HG02623 (cell line): ENCODE results near the gene ZMPSTE24.

ENCODE experiments used
- ATAC-seq: cut with Tn5 transposase; IDR thresholded peaks from one replicate; pipeline ENCODE4 v1.9.1; 2021; ENCODE audit warnings: moderate library complexity; ENCODE audit not compliant: unreplicated experiment

ZMPSTE24 gene

DNA sequence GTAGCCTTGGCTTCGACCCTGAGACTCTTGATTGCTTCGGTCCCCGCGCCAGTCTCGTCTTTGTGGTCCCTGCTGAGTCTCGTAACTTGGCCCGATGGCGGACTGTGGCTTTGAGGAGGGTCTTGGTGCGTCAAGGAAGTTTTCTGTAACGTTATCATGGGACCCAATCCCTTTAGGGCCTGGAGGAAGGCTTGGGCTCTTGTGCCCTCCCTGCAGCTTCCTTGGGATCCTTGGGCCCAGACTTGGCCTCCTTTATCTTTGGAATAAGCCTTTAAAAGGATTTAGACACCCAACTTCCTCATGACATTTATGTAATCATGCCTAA is 371 bp downstream of the ZMPSTE24 start:
- ATAC-seq: no peak

DNA sequence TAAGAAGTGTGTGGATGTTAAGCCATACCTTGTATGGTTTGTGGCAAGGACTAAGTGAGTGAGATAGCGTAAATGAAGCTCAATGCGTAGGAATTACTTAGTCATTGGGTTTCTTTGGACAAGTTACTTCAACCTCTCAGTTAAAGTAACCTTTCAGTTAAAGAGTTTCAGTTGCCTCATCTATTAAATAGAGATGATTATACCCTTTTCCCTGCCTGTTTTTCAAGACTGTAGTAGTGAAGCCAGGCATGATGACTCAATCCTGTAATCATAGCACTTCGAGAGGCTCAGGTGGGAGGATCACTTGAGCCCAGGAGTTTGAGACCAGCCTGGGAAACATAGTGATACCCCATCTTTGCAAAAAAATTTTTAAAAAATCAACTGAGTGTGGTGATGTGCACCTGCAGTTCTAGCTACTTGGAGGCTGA is 6.3 kb downstream of the ZMPSTE24 start:
- ATAC-seq: no peak

- no peak for ATAC-seq
Measured at GRCh38 chr1:40265298-40265697, 7.3 kb downstream of the ZMPSTE24 start.

DNA sequence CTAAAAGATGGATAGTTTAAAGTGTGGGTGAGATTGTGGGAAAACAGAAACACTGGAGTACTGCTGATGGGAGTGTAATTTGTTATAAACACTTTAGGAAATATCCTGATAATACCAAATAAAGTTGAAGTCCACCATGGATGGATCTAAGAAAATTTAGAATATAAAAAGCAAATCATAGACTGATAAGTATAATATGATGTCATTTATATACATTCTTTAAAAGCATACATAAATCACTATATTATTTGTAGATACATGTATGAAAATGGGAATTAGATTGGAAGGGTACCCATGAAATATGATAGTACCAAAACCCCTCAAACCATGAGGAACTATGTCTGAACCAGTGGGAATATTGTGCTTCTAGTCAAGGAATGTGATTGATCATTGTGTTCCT is 7.9 kb downstream of the ZMPSTE24 start:
- ATAC-seq: no peak

DNA sequence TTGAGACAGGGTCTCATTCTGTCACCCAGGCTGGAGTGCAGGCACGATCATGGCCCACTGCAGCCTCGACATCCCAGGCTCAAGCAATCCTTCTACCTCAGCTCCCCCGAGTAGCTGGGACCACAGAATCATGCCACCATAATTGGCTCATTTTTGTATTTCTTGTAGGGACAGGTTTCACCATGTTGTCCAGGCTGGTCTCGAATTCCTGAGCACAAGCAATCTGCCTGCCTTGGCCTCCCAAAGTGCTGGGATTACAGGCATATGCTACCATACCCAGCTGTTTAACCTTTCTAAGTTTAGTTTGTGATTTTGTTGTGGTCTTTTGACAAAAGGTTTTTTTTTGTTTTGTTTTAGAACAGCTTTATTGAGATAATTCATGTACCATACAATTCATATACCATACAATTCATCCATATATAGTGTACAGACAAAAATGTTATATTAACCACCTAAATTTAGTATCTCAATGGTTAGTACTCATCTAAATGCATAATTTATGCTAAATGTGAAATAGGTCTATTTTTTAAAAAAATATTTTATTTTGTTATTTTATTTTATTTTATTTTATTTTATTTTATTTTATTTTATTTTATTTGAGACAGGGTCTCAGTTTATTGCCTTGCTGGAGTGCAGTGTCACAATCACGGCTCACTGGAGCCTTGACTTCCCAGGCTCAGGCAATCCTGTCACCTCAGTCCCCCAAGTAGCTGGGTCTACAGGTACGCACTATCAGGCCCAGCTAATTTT is 8.9 kb downstream of the ZMPSTE24 start:
- ATAC-seq: no peak

DNA sequence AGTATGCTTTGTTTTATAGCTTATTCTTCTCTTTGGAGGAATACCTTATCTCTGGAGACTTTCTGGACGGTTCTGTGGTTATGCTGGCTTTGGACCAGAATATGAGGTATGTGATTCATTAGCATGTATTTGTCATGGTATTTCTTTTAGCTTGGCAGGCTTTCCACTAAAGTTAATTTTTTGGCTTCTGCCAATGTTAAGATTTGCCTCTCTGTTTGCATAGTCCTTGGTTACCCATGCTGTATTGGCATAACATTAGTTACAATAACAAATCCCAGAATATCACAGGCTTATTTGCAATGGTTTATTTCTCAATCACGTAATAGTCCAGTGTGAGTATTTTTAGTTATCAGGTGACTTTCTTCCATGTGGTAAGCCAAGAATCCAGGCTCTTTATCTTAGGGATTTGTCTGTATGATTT is 9.7 kb downstream of the ZMPSTE24 start:
- no peak for ATAC-seq

DNA sequence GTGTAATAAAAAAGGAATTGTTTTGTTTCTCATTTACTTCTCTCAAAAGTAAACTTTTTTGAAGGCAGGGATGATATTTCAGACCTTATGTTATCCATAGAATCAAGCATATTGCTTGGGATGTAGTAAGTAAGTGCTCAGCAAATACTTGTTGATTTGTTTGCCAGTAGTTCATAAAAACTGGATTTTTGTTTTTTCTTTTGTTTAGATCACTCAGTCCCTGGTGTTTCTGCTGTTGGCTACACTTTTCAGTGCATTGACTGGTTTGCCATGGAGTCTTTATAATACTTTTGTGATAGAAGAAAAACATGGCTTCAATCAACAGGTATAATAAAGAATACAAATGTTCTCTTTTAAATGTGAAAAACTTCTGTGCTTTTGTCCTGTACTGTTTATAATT is 10.2 kb downstream of the ZMPSTE24 start:
- ATAC-seq: no peak

GRCh38 chr1:40270152-40270834 is 12.3 kb downstream of the ZMPSTE24 start:
- no peak for ATAC-seq

GRCh38 chr1:40272653-40273213 is 14.7 kb downstream of the ZMPSTE24 start:
- no peak for ATAC-seq

GRCh38 chr1:40273547-40274166 is 15.6 kb downstream of the ZMPSTE24 start:
- no peak for ATAC-seq

DNA sequence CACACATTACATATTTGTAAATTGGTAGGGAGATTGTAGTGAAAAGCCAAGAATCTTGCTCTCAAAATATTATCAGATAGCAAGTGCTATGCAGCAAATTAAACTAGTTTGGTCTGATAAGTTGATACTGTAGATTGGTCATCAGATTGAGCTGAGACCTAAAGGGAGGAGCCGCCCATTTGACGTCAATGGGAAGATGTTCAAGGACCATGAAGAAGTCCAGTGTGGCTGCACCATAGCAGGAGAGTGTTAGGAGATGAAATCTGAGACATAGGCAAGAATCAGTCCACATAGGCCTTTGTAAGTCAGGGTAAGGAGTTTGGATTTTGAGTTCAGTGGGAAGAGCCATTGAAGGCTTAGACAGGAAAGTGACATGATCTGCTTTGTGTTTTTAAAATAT is 16.3 kb downstream of the ZMPSTE24 start:
- no peak for ATAC-seq

DNA sequence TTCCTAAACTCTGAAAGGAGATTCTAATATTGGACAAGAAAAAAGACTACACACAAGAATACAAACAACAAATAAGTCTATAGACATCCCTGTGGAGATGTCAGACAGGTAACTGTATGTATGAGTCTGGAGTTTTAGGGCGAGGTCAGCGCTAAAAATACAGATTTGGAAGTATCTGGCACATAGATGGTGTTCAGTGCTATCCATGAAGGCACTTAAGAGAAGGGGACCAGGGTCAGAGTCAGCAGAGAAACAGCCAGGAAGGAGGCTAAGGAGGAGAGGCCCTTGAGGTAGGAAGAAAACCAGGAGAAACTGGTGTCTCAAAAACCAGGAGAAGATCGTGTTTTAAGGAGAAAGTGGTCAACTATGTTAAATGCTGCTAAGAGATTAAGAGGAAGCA is 18.1 kb downstream of the ZMPSTE24 start:
- no peak for ATAC-seq

- no peak for ATAC-seq
Measured at GRCh38 chr1:40281853-40282252, 23.8 kb downstream of the ZMPSTE24 start.

DNA sequence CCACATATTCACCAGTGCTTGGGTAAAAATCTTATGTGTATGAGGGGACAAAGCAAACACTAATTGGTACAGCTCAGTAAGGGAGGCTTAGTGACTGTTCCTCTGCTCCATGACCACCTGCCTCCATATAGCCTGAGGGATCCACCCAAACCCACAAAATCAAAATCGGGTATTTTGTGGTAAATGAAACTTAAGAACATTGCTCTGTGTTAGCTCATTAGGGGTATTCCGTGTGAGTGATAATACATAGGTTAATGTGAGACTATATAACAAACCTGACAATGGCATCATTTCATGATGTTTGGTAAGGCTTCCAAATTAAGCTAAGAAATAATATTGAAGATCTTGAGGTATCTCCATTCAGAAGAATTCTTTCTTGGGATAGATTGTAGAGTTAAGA is 33.3 kb downstream of the ZMPSTE24 start:
- ATAC-seq: no peak

- no peak for ATAC-seq
Measured at GRCh38 chr1:40299366-40300248, 41.6 kb downstream of the ZMPSTE24 start.

DNA sequence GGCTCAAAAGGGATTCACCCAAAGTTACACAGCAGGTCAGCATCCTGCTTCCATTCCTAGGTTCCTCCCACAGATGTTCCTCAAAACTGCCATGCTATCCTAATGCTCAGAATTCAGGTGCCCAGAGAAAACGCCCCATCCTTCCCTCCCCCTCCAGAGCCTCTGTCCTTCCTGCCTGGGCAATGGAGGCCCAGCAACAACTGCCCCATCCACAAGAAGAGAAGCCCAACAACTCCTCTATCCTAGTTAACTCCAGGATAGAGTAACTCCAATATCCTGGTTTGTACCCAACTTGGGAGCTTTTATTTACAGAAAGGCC is 42.2 kb downstream of the ZMPSTE24 start:
- ATAC-seq: no peak

DNA sequence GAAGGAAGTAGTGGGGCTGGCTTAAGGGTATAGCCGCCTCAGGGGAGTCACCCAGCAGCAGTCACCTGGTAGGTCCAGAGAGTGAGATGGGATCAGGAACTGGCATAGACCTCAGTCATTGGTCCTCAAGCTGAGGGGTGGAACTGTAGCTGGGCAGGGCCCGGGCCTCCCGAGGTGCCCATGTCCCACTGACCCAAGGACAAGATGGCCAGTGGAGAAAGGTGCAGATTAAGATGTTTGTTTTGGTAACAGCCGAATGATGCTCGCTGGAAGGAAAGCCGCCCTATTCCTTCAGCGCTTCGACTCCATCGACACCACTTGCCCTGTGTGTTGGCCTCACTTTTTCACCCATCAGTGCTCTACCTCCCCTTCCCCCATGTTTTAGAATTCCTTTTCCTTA is 42.6 kb downstream of the ZMPSTE24 start:
- no peak for ATAC-seq

- no peak for ATAC-seq
Measured at GRCh38 chr1:40301066-40301465, 43.0 kb downstream of the ZMPSTE24 start.

- no peak for ATAC-seq
Measured at GRCh38 chr1:40301541-40302299, 43.7 kb downstream of the ZMPSTE24 start.

DNA sequence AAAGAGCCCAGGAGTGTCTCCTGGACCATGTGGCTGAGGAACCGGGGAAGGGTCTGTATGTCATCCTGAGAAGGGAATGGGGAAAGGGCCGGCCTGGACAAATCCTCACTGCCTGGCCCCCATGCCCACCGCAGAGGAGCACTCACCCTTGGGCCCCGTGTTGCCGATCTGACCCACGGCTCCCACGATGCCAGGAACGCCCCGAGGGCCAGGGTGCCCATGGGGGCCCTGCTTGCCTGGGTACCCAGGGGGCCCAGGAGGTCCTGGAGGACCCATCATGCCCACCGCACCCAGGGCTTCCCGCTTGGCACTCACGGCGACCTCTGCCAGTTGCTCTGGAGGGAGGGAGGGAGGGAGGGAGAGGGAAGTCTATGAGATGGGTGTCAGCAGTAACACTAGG is 44.4 kb downstream of the ZMPSTE24 start:
- no peak for ATAC-seq
